Psoas muscle (tissue), 8 donors: ENCODE measurements around the gene USP54. TPM values are rescaled to one million over a fixed set of nuclear protein-coding genes. Genes with fewer than 3 reads are reported as not detected.
"Not testable (repeated sequence)": the region's sequence is repeated elsewhere in the genome, so short reads cannot be mapped to it uniquely, and the experiment has no call there.

Experiments used
- ATAC-seq, 4 donors: fragments of 200-7000 bp; cut with Tn5 transposase; one replicate each; pipeline ENCODE4 v1.9.1; 2020; ENCODE audit warnings: moderate library complexity in 3 of 4, mild to moderate bottlenecking in 2 of 4
- DNase-seq, 2 donors: peaks; one replicate each; pipeline ENCODE4 v3.0.0-alpha.2; 2020
- H3K27ac ChIP-seq: fragments of 200-600 bp; one replicate; pipeline ENCODE4 v1.8.0; 2022
- H3K27me3 ChIP-seq, 3 donors: fragments of 200-600 bp in 1 of 3; one replicate each; pipeline versions ENCODE4 v1.6.1 to v1.8.0; 2013 to 2022; ENCODE audit warnings: low read length in 2 of 3, mild to moderate bottlenecking in 2 of 3, moderate library complexity in 1 of 3; ENCODE audit not compliant: insufficient read depth in 3 of 3
- H3K36me3 ChIP-seq, 2 donors: fragments of 200-600 bp in 1 of 2; one replicate each; pipeline versions ENCODE4 v1.6.1 to v1.8.0; 2013 to 2022; ENCODE audit warnings: low read depth in 1 of 2, mild to moderate bottlenecking in 1 of 2, moderate library complexity in 1 of 2; ENCODE audit not compliant: insufficient read depth in 1 of 2
- H3K4me1 ChIP-seq: fragments of 200-600 bp; one replicate; pipeline ENCODE4 v1.8.0; 2022
- H3K4me3 ChIP-seq: fragments of 200-600 bp; one replicate; pipeline ENCODE4 v1.8.0; 2022; ENCODE audit warnings: mild to moderate bottlenecking
- H3K9me3 ChIP-seq: fragments of 200-600 bp; one replicate; pipeline ENCODE4 v1.8.0; 2022
- WGBS, 3 donors: extraction: QIAGEN DNeasy Blood & Tissue Kit; methylation state at CpG; one replicate each; pipeline versions ENCODE4 v1.1.6 to v1.1.7; 2013; 5-methylcytosine and 5-hydroxymethylcytosine counted together
- intact Hi-C, 2 donors: fragments of 100-400 bp; cut with DNase I; formaldehyde crosslinking; loops; one replicate each; pipeline versions ENCODE4 v1.11.0 to v1.14.2; 2022
- polyA plus RNA-seq, 3 donors: library from polyadenylated mRNA; stranded (reverse); fragments of 200-250 nt; gene quantifications; one replicate each; pipeline ENCODE4 v1.2.3, GENCODE V29; 2013
- total RNA-seq, 4 donors: library from RNA; stranded (reverse); fragmentation: NEBNext Ultra II Directional in 2 of 4; extraction: Animal tissue kit (Norgen Biotek cat#: 25700) in 2 of 4; gene quantifications; one replicate each; pipeline versions ENCODE4 v1.2.1 to v1.2.4, GENCODE V29; 2021 to 2023
- TF ChIP-seq, protein P1 (sequence below): fragments of 200-600 bp; IDR thresholded peaks from one replicate; pipeline ENCODE4 v1.8.0; 2022; ENCODE audit warnings: antibody characterized with exemption
- donor health status: healthy with polysubstance abuse.
- donor health status: DM: no; HTN: no; CAD: no; lungs with moderate emphysema.
- donor health status: Bipolar disorder and iron deficiency.
- donor health status: healthy.
- donor health status: DM: yes; HTN: yes; CAD: no.
- donor health status: DM: no; HTN: no; CAD: no.
- donor health status: DM: no; HTN: no; CAD: no.
- donor health status: DM: yes; HTN: yes; CAD: no.

Gene USP54
- total and polyA plus RNA-seq, 7 donors: 32.6 to 216 (median 65.9) TPM

DNA sequence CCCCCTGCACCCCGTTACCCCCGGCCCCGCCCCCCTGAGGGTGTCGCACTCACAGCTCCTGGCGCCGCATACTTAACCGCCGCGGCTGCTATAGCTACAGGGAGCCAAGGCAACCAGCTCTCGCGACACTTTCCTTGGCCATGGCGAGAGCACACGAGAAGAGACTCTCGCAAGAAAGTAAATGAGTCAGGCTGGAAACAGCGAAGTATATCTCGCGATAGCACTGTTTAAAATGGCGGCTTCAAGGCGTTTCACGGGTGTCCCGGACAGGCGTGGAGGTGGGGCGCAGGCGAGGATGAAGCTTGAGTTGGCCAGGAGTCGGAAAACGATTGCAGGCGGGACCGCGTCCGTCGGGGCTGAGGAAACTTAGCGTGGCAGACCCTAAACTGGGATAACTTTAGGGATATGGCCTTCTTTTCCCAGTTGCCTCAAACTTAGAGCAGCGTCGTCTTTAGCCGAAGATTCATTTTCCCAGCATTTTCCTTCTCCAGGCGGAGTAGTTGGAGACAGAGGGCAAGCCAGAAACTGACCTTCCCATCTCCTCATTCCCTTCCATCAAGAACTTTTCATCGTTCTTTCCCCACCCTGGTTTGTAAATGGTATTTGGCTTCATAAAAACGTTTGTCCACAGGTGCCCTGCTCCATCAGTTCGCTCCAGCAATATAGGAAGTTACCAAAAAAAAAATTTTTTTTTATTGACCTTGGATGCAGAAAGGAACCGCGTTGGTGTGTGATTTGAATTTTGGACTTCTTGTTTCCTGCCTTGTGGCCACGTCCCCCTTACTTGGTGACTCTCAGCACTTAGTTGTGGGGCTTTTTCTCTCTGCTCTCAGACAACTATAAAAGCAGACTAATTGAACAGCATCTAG, 35.0 kb upstream of the USP54 start:
- Histone ChIP-seq H3K27me3 (no peaks in the 10 kb centered on the region), H3K9me3 (no peaks in the 10 kb centered on the region), H3K4me1 (peaks cover 4% of the 10 kb centered on the region), H3K4me3 (peak overlapping the region; percentile 93), H3K36me3 (peaks cover 0 to 2% of the 10 kb centered on the region in 2 donors), H3K27ac (peak overlapping the region; percentile 95)
- peak; percentile 90 to 96 for DNase-seq
- WGBS, 3 donors: 1 to 2% (median 2%) methylated on average over 42 of the region's 42 CpGs
- TF ChIP-seq, protein P1, sequence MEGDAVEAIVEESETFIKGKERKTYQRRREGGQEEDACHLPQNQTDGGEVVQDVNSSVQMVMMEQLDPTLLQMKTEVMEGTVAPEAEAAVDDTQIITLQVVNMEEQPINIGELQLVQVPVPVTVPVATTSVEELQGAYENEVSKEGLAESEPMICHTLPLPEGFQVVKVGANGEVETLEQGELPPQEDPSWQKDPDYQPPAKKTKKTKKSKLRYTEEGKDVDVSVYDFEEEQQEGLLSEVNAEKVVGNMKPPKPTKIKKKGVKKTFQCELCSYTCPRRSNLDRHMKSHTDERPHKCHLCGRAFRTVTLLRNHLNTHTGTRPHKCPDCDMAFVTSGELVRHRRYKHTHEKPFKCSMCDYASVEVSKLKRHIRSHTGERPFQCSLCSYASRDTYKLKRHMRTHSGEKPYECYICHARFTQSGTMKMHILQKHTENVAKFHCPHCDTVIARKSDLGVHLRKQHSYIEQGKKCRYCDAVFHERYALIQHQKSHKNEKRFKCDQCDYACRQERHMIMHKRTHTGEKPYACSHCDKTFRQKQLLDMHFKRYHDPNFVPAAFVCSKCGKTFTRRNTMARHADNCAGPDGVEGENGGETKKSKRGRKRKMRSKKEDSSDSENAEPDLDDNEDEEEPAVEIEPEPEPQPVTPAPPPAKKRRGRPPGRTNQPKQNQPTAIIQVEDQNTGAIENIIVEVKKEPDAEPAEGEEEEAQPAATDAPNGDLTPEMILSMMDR: no peak
- peak; percentile 96 for ATAC-seq
- intact Hi-C loops: loop anchor here (5.0 kb wide), 2 partner anchors 34 to 49 kb away; partner anchors contain the start of gene USP54 (in 1 of the 2)

DNA sequence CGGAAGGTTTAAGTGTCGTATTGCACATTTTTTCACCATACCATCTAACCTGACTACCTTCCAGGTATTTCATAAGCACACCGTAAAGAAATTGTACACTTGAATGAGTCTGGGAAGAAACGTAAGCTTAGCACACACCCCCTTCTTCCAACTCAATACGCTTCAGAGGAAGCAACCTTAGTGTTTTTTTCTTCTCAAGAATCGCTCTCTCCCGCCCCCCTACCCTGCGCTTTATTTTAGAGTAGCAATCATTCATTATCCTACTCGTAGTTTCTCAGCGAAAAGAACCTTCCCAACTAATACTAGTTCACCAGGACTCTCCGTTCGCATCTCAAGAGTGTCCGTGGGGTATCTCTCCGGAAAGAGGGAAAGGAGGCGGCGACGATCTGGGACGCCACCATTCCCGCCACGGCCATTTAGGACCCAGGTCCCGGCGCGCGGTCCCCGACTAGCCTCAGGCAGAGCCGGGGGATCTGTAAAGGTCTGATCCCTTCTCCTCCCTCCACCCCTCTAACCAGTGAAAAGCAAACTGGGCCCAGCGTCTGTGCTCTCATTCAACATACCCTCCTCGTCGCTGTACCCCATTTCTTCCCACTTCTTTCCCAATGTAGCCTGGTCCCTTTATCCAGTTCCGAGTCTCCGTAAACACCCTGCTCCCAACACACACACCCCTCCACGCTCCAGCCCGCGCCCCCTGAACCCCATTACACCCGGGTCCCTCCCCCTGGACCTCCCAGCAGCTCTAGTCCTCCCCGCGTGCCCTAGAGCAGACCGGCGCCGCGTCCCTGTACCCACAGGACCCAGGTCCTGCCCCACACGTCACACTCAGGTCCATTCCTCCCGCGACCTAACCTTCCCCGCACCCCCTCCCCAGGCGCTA, 34.1 kb upstream of the USP54 start:
- H3K4me3 ChIP-seq: peak overlapping the region; percentile 93
- TF ChIP-seq, protein P1: no peak
- intact Hi-C loops: loop anchor here (5.0 kb wide), 2 partner anchors 33 to 48 kb away; partner anchors contain the start of gene USP54 (in 1 of the 2)
- peaks cover 4% of the 10 kb centered on the region for H3K4me1 ChIP-seq
- H3K9me3 ChIP-seq: no peaks in the 10 kb centered on the region
- H3K27me3 ChIP-seq: no peaks in the 10 kb centered on the region
- no peaks in the 10 kb centered on the region for H3K36me3 ChIP-seq
- ATAC-seq: peak; percentile 16 to 30 (median 22)
- WGBS, 3 donors: 1% methylated on average over 45 to 46 of the region's 46 CpGs
- H3K27ac ChIP-seq: peak overlapping the region; percentile 95
- DNase-seq: no peak

- Histone ChIP-seq H3K27ac (peak overlapping the region; percentile 9), H3K9me3 (no peaks in the 10 kb centered on the region), H3K4me1 (peaks cover 4% of the 10 kb centered on the region), H3K4me3 (no peak overlapping the region), H3K36me3 (no peaks in the 10 kb centered on the region), H3K27me3 (no peaks in the 10 kb centered on the region)
- ATAC-seq (no peak), DNase-seq (no peak)
- WGBS, 3 donors: 82 to 90% (median 85%) methylated on average over 4 of the region's 4 CpGs
- TF ChIP-seq, protein P1: no peak
- intact Hi-C loops: no loop called here
These were observed 31.9 kb upstream of the USP54 start for GRCh38 chr10:73623056-73623455.

- ATAC-seq, H3K36me3 ChIP-seq, DNase-seq, H3K4me1 ChIP-seq, intact Hi-C loops, H3K4me3 ChIP-seq, H3K9me3 ChIP-seq, H3K27me3 ChIP-seq, H3K27ac ChIP-seq: not testable (repeated sequence)
- WGBS, 3 donors: 94 to 96% (median 96%) methylated on average over 12 of the region's 12 CpGs
These were observed 29.8 kb upstream of the USP54 start for GRCh38 chr10:73620974-73621373.

- H3K4me1 ChIP-seq, H3K4me3 ChIP-seq, DNase-seq, H3K36me3 ChIP-seq, H3K9me3 ChIP-seq, H3K27me3 ChIP-seq, intact Hi-C loops, ATAC-seq, H3K27ac ChIP-seq: not testable (repeated sequence)
- 96 to 99% (median 97%) methylated on average over 8 of the region's 8 CpGs for WGBS, 3 donors
These were observed 26.0 kb upstream of the USP54 start for GRCh38 chr10:73617143-73617542.
